HG02943 (cell line): ENCODE data around the gene KIF9.
"Not testable (repeated sequence)": the region's sequence is repeated elsewhere in the genome, so short reads cannot be mapped to it uniquely, and the experiment has no call there.

Experiments
- ATAC-seq: cut with Tn5 transposase; IDR thresholded peaks from one replicate; pipeline ENCODE4 v1.9.1; 2021; ENCODE audit warnings: mild to moderate bottlenecking, low read depth, moderate library complexity; ENCODE audit not compliant: unreplicated experiment

Gene KIF9

DNA sequence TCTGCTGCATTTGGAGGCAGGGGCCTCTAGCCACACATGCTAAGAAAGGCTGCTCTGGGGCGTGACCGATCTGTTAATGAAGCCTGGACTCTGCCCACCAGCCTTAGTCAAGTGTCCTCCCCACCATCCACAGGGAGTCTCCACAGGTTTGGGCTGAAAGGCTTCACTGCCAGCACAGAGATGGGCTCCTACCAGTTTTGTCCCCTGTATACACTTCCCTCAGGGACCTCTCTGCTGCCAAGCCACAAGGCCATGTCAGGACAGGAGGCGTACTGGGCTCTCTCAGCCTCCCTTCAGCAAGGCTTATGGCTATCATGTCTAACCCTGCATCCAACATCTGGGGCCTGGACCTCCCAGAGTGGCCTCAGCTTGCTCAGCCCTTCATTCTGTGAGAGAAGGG lies 23.5 kb downstream of the KIF9 start:
- ATAC-seq, result no peak

DNA sequence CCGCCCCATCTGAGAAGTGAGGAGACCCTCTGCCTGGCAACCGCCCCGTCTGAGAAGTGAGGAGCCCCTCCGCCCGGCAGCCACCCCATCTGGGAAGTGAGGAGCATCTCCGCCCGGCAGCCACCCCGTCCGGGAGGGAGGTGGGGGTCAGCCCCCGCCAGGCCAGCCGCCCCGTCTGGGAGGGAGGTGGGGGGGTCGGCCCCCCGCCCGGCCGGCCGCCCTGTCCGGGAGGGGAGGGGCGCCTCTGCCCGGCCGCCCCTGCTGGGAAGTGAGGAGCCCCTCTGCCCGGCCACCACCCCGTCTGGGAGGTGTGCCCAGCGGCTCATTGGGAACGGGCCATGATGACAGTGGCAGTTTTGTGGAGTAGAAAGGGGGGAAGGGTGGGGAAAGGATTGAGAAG lies 26.3 kb downstream of the KIF9 start:
- ATAC-seq, result not testable (repeated sequence)

DNA sequence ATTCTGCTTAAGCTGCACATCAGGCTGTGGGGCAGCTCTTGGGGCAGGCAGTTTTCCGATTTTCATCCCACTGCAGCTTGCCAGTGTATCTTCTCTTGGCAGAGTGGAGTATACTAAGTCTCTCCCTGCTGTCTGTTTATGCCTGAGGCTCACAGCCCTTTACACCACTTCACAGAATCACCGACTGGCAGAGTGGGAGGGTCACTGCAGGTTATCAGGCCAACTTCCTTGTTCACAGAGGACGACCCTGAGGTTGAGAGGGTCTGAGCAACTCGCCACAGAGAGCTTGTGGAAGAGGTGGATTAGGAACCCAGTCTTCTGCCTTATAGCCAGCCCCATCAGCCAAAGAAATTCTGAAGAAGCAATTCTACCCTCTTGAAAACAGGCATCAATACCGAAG lies 30.9 kb downstream of the KIF9 start:
- ATAC-seq, result no peak

DNA sequence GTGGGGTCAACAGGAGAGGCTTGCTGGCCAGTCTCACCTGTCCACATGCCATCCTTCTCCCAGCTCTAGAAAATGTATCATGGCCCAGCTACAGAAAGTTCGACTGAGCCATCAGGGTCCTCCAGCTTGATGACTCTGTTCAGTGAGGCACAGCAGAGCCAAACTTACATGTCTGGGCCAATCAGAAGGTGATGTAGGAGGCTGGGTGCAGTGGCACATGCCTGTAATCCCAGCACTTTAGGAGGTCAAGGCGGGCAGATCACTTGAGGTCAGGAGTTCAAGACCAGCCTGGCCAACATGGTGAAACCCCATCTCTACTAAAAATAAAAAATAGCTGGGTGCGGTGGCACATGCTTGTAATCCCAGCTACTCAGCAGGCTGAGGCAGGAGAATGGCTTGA lies 31.5 kb downstream of the KIF9 start:
- not testable (repeated sequence) for ATAC-seq

DNA sequence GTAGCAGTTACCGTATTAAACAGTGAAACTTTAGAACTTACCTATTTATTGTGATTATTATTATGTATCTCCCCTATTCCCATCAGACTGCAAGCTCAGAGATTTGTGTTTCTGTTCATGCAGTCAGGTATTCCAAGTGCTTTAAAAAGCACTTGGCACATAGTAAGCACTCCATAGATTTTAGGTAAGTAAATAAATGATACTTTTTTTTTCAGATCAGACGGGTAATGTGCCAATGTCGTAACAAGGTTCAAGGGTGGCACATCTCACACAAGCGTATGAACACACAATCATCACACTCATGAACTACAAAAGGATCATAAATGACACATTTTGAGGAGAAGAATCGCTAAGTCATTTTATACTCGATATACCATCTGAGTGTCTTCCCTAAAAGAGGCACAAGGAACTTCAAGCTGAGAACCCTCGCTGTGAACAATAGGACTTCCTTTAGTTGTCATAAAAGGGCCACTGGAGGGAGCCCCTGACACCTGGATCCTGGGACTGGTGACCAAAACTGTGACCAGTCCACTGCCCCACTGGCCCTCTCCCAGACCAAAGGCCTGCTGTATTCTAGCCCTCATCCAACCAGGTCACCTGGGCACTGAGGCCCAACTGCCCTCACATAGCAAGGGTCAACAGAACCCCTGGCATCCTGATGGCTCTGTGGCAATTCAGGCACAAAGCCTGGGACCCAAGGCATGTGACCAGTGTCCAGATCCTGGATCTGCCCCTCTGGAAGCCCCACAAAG lies 32.1 kb downstream of the KIF9 start:
- no peak for ATAC-seq

DNA sequence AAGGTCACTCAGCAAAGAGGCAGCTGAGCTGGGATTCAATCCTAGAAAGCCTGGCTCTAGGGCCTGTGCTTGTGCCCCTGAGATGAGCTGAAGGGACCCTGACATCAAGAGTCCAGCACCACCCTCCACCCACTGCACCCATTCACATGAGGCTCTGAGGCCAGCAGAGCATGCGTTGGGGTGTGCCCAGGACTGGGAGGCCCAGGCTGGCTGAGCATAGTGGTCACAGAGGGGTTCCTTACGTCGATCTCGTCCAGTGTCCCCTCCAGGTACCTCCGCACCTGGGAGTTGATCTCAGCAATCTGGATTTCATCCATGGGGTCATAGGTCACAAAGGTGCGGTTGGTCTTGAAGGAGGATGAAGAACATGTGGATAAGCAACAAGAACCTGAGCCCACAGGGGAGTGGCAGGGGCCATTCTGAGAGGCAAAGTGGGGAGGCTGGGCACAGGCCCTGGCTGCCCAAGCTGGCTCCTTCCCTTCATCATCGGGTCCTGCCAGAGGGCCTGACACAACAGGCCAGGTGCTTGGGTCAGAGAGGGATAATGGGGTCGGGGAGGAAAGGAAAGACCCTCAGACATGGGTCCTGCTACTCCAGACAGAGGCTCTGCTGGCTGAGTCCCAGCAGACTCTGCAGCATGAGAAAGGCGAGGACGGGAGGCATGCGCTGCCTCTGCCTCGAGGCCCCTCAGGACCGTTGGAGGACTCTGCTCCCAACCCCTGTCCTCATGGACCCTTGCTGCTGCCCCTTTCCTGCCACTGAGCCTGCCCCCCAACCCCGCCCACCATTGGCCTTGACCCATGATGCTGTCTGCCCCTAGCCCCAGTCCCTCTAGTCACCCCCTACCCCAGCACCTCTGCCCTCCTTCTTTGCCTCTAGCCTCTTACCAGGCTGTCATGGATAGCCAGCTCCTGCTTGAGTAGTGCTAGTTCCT lies 35.2 kb downstream of the KIF9 start:
- ATAC-seq, result no peak

DNA sequence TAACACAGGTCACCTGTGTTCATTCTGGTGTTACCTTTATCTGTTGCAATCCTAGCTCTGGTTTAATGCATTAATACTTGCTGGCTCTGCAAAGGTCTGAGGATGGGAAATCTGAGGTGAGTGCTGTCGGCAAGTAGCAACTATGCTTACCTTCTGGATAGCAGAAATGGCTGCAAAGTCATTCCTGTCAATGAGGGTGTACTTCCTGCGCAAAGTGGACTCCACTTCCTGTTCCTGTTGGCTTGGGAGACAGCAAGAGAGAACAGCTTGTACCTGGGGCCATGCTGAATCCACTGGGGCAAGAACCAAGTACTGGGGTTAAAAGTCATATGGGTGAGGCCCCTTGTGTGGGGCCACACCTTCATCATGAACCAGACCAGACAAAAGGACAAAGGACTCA lies 37.3 kb downstream of the KIF9 start:
- no peak for ATAC-seq

DNA sequence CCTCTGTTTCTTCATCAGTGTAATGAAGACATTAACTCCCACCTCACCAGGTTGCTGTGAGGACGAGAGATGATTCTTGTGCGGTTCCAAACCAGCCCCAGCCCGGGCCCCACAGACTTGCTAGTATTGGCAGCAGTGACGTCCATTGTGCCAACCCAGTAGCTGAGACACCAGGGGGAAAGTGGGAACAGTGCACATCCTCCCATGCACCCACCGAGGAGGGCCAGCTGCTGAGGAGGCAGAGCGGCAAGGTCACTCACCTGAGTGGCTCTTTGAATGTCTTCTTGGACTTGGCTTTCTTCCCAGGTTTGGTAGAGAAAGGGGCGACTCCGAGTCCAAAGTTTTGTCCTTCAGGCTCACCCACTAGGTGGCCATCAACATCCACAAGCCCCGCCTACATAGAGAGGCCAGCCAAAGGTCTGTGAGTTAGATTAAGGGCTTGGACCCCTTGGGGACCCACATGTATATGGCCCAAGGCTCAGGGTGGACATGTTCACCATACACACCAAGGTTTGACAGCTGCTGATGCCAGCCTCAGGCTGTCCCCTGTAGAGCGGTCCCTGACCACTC lies 38.0 kb downstream of the KIF9 start:
- ATAC-seq, result no peak

DNA sequence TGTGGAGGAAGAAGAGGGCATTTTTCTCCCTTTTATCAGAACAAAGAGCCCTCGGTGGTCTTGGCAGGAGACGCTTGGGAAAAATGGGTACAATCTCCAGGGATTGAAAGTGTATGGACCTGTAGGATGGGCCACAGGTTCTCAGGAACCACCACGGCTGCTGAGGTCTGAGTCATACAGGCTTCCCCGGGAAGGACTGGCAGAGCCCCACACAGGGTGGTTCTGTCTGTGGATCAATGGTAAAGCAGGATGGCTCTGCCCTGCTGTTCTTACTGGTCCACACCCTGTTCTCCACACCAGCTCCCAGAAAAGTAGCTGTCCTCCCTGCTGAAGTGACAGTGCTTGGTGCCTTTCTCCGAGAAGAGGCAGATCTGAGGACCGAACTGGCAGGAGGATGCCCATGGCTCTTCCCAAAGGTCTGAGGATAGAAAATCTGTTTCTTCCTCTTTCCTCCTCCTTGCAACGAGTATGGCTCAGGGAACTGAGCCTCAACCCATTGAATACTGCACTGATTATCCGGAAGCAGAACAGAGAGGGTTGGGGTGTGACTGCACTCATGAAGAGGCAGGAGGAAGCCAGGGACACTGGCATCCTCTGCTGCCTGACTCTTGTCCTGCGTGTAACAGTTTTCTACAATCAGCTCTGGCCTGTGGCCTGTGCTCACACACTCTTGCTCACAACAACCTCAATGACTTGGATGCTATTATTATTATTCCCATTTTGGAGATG lies 39.0 kb downstream of the KIF9 start:
- no peak for ATAC-seq

DNA sequence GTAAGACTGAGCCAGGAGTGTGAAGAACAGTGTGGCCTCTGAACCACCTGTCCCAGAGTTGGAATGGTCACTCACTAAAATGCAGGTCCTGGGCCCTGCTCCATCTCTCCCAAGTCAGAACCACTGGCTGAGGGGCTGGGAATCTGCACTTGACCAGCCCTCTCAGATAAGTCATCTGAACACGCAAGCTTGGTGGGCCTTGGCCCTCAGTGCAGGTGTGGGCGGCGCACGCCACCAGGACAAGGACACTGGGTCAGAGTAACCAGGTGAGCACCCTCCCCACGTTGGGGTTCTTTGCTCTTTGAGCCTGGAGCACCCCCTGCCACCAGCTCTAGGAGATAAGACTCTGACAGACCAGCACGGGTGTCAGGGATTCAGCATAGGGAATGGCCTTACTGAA lies 42.7 kb downstream of the KIF9 start:
- no peak for ATAC-seq

DNA sequence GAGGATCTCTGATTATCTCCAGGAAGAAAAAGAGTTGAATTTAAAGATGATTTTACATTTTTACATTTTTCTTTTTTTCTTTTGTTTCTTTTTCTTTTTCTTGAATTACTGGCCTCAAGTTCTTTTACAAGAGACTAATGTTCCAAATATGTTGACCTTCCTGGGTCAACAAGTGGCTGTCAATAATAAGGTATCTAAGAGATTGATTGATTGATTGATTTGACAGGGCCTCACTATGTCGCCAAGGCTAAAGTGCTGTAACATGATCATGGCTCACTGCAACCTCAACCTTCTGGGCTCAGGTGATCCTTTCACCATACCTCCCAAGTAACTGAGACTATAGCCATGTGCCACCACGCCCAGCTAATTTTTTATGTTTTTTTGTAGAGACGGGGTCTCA lies 44.6 kb downstream of the KIF9 start:
- ATAC-seq, result no peak

DNA sequence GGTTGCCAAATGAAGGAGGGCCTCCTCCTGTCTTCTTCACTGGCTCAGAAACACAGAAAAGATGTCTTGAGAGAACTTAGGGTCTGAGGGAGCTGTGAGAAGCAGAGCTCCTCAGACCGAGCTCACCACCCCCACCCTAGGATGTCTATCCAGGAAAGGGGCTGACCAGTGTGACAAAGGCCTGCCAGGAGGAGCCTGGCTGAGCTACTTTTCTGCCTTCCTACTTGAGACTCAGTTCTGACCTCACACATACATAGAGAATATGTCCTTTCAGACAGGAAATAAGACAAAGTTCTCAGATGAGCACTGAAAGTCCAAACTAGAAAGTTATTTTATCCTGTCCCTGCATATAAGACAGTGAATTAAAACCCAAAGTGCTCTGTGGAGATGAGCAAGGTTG lies 54.5 kb downstream of the KIF9 start:
- no peak for ATAC-seq

DNA sequence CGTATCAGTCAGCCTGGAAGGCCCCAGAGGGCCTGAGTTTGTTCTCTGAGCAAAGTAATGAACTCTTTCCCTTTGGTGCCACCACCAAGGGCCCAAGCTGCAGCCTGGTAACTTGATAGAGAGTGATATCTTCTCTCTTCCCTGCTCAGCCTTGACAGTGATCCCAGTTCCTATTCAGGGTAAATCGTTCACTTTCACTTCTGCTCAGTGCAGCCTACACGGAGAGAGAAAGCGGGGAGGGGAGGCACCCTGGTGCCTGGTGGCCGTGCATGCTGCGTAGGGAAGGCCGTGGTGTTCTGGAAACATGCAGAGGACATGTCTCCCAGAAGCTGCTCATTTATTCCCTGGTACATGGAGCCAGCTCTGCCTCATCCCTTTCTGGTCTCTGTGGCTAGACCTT lies 54.9 kb downstream of the KIF9 start:
- no peak for ATAC-seq

DNA sequence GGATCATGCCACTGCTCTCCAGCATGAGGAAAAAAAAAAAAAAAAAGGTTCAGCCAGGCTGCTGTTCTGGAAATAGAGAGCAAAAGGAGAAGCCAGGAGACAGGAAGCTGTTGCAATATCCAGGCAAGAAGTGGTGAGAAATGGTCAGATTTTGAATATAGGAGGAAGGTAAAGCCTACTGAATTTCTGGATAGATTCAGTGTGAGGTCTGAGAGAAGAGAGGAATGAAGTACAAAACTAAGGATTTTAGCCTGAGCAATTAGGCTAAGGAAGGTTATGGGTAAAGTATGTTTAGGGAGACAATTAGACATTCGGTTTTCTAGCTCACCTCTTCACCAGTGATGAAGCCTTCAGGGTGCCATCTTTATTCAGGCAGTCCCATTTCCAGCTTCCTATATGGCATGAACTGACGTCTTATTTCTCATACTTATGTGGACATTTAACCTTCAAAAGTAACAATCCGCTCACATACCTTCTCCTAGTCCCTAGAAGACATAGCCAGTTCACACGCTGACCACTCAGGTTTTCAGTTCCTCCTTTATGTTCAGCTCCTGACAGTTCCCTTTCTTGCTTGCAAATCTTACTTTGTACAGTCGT lies 57.2 kb downstream of the KIF9 start:
- ATAC-seq, result no peak

DNA sequence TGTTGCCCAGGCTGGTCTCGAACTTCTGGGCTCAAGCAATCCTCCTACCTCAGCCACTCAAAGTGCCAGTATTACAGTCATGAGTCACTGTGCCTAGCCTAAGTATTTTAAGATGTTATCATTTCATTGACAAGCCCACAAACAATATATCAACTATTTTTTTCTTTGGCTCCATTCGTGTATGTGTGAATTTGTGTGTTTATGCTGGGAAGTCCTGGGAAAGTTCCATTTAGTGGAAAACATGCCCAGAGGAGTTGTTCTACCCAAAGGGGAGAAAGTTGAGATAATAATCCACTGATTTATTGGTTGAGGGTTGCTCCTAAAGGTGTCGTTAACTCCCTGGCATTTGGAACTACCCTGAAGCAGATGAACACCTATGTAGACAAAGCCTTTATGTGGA lies 58.8 kb downstream of the KIF9 start:
- ATAC-seq, result no peak

DNA sequence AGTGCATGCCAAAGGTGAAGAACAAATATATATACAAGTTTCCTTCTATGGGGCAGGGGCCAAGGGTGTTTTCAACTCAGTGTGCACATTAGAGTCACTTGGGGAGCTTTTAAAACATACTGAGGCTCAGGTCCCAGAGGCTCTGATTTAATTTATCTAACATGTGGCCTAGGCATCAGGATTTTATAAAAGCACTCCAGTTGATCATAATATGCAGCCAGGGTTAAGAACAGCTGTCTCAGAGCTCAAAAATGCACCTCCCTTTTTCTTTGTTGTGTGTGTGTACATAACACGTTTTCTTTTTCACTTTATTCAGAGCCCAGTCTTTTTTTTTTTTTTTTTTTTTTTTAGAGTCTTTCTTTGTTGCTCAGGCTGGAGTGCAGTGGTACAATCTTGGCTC lies 60.8 kb downstream of the KIF9 start:
- no peak for ATAC-seq

DNA sequence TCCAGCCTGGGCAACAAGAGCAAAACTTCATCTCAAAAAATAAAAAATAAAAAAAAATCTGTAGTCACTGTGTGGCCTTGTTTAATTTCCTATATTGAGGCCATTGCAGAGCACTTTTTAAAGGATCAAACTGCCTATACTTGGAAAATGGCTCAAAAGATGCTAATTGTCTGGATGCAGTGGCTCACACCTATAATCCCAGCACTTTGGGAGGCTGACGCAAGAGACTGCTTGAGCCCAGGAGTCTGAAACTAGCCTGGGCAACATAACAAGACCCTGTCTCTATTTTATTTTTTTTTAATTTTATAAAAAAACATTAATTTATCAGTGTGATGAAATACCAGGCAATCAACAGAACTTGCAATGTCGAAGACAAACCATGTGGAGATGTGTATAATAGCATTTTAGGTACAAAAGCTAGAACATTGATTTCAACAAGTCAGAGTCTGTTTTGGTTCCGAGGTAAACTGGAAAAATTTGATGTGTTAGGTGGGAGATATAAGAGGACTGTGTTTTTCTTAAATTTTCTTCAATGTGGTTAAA lies 71.7 kb downstream of the KIF9 start:
- no peak for ATAC-seq

DNA sequence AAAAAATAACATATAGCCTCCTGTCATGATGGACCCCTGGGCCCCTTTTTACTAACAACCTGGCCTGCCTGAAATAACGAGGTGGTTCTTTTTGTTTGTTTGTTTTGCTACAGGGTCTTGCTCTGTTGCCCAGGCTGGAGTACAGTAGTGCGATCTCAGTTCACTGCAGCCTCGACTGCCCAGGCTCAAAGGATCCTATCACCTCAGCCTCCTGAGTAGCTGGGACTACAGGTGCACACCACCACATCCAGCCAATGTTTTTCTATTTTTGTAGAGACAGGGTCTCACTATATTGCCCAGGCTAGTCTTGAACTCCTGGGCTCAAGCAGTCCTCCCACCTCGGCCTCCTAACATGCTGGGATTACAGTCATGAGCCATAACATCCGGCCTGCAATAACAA lies 76.6 kb downstream of the KIF9 start:
- not testable (repeated sequence) for ATAC-seq

DNA sequence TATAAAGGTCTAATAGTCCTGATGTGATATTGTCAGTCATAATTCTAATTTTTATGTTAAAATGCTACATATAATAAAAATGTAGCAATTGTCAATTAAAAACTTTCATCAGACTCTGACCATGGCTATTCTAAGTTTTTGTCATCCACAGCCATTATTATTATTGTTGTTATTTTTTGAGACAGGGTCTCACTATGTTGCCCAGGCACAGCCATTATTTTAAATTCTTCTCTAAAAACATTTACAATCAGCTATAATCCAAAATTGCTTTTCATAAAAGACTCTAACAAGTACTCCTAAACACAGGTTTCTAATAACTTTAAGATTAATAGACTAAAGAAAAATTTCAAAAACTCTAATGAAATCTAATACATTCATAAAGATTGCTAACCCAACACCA lies 77.7 kb downstream of the KIF9 start:
- ATAC-seq, result no peak

DNA sequence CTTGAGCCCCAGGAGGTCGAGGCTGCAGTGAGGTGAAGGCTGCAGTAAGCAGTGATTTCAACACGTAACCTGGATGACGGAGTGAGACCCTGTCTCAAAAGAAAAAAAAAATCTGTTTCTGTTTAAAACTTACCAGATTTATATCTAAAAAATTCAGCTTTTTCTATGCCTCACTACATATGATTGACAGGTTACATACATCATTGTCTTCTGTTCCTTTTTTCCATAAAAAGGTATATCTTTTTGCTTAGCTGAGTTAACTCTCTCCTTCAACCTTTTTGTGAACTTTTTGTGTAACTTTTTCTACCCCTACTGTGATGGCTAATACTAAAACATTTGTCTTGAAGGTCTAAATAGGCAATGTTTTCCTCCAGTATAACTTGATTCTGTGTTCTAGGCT lies 80.1 kb downstream of the KIF9 start:
- no peak for ATAC-seq
